Body of pancreas (tissue), 4 donors: Measurements from ENCODE around the gene SLC7A4.

ENCODE experiments used
- POLR2A ChIP-seq, 3 donors: fragments of 450-650 bp; IDR thresholded peaks; one replicate each; pipeline ENCODE4 v1.6.1; 2016; ENCODE audit warnings: antibody characterized with exemption in 3 of 3, mild to moderate bottlenecking in 2 of 3
- TF ChIP-seq, protein P1 (sequence below), 7 experiments: fragments of 450-650 bp in 4 of 7; fragments of 200-600 bp in 3 of 7; sonication (generic) in 3 of 7; IDR thresholded peaks; one replicate each; pipeline ENCODE4 v1.5.1; 2016 to 2019; ENCODE audit warnings: antibody characterized with exemption in 7 of 7

GRCh38 chr22:21074102-21074715 is 41.8 kb upstream of the SLC7A4 start:
- TF ChIP-seq, protein P1, sequence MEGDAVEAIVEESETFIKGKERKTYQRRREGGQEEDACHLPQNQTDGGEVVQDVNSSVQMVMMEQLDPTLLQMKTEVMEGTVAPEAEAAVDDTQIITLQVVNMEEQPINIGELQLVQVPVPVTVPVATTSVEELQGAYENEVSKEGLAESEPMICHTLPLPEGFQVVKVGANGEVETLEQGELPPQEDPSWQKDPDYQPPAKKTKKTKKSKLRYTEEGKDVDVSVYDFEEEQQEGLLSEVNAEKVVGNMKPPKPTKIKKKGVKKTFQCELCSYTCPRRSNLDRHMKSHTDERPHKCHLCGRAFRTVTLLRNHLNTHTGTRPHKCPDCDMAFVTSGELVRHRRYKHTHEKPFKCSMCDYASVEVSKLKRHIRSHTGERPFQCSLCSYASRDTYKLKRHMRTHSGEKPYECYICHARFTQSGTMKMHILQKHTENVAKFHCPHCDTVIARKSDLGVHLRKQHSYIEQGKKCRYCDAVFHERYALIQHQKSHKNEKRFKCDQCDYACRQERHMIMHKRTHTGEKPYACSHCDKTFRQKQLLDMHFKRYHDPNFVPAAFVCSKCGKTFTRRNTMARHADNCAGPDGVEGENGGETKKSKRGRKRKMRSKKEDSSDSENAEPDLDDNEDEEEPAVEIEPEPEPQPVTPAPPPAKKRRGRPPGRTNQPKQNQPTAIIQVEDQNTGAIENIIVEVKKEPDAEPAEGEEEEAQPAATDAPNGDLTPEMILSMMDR (IDR thresholded peaks at IDR 0.05): no peak
- TF ChIP-seq POLR2A (IDR thresholded peaks at IDR 0.05): no peak
